Stimulated activated CD8-positive, alpha-beta memory T cell treated with anti-CD3 and anti-CD28 coated beads, Interleukin-15, amount 100 ng/mL, for 48 hours (primary cell): Measurements from ENCODE around the gene PRKG1.

ENCODE experiments used
- DNase-seq, 2 donors: peaks; one replicate each; pipeline ENCODE4 v3.0.0-alpha.2; 2020; ENCODE audit warnings: low read depth in 2 of 2

The PRKG1 gene

DNA sequence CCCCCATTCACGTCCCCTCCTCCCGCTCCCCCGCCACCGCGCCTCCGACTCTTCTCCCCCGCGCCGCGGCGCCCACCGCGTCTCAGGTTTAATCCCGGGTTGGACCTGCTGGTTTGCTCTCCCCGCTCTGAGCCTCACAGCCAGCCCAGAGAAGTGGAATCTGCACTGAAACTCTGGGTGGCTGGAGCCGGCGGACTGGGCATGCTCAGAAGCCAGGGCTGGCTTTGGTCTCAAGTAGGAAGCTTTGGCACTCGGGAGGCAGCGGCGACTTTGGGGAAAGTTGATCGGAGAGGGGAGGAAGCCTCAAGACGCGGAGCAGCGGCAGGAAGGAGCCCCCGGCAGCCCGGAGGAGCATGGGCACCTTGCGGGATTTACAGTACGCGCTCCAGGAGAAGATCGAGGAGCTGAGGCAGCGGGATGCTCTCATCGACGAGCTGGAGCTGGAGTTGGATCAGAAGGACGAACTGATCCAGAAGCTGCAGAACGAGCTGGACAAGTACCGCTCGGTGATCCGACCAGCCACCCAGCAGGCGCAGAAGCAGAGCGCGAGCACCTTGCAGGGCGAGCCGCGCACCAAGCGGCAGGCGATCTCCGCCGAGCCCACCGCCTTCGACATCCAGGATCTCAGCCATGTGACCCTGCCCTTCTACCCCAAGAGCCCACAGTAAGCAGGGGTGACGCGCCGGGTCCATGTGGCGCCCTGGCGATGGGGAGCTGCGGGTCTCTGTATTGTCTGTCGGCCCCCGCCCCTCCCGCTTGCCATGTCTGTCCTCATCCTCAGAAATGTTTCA is at the start of gene PRKG1:
Gene PRKG1 (plus strand): TSS at position 250 of the 791 bp plus-strand sequence.
- no peak for DNase-seq

GRCh38 chr10:51028420-51028819 is 45.9 kb upstream of the PRKG1 start:
- no peak for DNase-seq

DNA sequence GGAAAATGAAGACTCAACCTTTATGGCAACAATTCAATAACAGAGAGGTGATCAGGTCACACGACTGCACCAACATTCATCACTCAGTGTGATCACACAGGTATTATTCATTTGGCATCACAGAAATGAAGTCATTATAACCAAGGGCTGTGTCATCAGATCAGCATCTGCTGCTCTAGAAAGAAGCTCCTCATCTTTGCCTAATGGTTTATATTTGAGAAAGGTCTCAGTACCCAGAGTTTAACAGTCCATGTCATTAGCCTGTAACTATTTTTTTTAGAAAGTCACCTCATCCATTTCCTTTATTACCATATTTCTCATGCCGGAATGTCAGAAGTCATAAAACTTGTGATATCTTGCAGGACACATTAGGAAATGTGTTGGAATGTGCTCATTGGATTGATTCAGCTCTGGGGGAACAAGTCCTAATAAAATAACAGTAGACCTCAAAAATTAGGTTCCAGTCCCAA is 45.1 kb upstream of the PRKG1 start:
- DNase-seq: no peak

GRCh38 chr10:51030480-51030879 is 43.8 kb upstream of the PRKG1 start:
- no peak for DNase-seq

DNA sequence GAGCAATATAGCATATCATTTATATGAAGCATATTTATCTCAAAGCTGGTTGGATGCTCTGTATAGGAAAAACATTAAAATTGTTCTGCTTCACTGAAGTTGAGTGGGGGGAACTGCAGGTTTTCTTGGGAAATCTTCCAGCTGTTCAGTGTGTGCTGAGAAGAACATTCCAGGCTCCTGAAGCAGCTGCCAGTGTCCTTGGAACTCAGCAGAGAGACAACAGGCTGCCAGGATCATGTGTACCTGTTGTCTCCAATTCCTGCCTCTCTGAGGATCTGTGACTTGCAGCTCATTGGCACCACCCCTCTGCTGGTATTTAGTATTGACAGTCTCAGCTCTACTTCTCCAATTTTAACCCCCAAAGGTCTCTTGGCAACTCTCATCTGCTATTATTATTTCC is 42.3 kb upstream of the PRKG1 start:
- no peak for DNase-seq

DNA sequence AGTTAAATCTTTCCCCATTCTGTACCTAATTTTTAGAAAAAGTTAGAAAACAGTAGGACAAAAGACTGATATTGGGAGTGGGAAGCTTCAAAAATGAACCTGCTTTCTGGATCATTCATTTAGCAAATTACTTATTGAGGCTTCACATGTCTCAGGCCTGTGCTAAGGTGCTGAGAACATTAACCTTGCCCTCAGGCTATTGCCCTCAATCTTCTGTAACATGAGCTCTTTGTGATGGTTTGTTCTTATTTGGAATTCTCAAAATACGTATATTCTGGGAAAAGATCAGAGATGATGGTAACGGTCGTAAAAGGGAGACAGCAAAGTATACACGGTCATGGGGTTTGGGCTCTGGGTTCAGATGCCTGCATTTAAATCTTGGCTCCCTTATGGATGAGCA is 39.5 kb upstream of the PRKG1 start:
- no peak for DNase-seq

DNA sequence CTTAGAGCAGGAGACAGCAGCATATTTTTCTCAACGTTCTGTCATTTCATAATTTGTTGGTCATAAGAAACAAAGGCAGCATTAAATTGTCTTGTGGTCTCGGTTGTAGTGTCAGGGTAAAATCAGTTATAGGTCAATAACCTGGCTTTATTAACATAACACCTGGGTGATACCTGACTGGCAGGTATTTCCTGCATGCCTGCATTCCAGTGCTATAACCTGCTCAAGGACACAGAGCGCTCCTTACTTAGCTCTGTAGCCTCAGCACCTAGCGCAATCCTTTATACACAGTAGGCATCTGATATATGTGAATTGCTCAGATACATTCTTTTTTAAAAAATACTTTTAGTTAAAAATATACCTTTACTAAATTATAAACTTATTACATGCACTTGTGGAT is 38.9 kb upstream of the PRKG1 start:
- DNase-seq: no peak

- no peak for DNase-seq
Measured at GRCh38 chr10:51045871-51046270, 28.4 kb upstream of the PRKG1 start.

- no peak for DNase-seq
Measured at GRCh38 chr10:51046654-51047053, 27.6 kb upstream of the PRKG1 start.

DNA sequence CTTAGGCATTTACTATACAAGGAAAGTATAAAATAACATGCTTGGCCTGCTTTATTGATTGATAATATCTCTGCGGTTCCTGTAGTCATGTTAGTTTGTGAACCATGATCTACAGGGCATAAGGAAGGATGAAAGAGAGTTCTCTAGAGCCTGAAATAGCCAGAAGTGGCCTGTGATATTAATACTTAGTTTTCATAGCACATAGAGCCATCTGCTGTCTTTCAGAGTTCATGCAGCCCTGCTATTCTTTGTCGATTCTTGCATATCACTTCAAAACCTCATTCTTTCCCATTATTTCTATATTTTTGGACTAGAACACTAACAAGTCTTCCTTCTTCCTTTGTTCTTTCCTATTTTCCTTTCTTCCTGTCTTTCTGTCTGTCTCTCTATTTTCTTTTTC is 26.4 kb upstream of the PRKG1 start:
- no peak for DNase-seq

GRCh38 chr10:51048792-51049191 is 25.5 kb upstream of the PRKG1 start:
- DNase-seq: no peak

DNA sequence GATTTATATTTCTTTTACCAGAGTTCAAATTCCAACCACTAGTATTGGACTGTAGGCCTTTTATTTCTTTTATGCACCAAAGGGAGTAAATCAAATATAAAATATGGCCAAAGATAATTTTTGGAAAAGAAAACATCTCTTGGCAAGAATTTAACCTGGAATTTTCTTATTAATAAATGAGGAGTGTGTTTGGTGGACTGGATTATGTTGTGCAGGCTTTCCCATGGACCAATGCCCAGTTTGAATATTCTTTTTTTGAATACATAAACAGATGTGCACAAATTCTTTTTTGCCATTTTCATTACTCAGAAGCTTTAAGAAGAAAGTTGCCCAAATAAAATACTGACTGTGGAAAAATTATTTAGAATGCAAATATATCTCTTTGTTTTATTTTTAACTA is 22.1 kb upstream of the PRKG1 start:
- no peak for DNase-seq

DNA sequence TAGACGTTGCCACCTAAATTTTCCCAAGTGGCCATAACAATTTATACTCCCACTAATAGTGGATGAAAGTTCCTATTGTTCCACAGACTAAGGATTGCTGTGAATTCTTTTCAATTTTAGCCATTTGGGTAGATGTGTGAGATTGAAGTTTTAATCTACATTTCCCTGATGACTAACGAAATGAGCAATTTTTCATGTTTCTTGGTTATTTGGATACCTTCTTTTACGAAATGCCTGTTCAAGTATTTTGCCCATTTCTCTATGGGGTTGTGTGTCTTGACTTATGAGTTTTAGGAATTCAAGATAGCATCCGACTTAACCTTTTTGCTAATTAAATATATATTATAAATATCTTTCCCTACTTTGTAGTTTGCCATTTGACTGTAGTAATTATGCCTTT is 16.4 kb upstream of the PRKG1 start:
- no peak for DNase-seq

GRCh38 chr10:51063166-51063565 is 11.1 kb upstream of the PRKG1 start:
- DNase-seq: no peak

GRCh38 chr10:51063659-51064535 is 10.4 kb upstream of the PRKG1 start:
- no peak for DNase-seq

DNA sequence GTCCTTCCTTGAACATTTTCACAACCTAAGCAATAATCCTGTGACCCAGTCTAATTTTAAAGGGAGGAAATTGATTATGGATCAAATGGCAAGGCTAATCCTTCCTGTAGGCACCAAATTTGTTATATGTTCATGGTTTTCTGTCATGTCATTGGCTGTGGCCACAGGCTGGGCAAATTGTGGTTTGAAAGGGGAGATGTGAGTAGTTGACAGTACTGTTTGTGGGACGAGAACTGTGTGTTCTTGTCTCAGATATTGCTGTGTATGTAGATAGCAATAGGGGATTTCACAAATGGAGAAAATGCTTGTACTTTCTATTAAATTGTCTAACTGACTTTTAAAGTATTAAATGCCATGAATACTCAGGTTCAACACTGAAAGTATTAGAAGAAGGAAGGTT is 8.1 kb upstream of the PRKG1 start:
- DNase-seq: no peak

DNA sequence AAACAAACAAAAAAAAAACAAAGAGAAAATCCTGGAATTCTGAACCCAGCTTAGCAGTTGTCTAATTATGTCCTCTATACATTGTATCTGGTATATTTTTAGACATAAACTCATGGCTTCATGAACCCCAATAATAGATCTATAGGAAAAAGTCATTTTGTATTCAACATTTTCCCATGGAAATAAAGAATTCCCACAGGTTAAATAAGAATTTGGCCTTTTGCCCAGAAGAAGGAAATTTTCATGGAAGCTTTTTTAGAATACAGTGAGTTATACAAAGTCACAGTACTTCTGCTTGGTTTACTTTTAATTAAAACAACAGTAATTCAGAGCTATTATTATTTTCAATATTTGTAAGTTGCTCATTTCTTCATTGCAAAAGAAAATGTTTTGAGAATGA is 2.1 kb upstream of the PRKG1 start:
- no peak for DNase-seq

GRCh38 chr10:51072921-51073434 is 1.3 kb upstream of the PRKG1 start:
- no peak for DNase-seq

GRCh38 chr10:51073453-51074237 is 642 bp upstream of the PRKG1 start:
- DNase-seq: no peak

GRCh38 chr10:51075043-51075872 is 971 bp downstream of the PRKG1 start:
- DNase-seq: no peak

- no peak for DNase-seq
Measured at GRCh38 chr10:51075873-51076229, 1.6 kb downstream of the PRKG1 start.
